ENCODE data around the gene ARHGEF2.

The ARHGEF2 gene

DNA sequence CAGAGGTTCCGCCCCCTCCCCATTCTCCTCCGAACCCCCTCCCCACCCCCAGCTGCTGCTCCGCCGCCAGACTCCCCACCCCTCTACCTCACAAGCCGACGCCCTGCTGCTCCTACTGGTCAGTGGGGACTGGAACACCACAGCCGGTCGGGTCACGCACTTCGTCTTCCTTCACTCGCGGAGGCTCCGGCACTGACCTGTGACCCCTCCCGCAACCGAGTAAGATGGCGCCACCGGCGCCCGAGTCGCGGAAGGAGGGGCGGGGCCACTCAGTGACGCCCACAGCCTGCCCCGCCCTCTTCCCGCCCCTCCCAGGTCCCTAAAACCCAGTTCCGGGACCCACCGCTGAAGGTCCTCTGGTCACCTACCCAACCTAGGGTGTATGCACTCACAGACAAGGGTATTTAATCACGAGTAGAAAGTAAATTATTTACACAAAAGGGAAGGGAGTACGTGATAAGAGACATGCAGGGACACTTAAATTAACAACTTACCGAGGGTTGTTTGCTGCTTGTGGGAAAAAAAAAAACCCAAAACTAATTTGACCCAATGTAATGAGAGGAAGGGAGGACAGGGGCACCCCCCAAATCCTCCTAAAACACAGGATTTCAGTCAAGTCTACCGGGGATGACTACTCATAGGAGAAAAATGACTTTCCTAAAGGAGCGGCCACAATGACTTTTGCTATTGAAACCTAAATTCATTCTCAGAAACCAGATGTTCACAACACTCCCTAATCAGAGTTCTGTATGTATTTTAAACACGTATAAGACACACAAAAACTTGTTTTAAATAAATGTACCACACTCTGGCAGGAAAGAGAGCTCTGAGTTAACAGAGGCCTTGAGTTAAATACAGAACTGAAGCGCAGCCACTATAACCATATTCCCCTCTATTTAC is 66.9 kb downstream of the ARHGEF2 start, which contains the start of gene RIT1:
RIT1 (minus strand) TSS at position 194 of the 900 bp plus-strand sequence. CDS start 588 bp downstream, outside the sequence.
- peak; percentile 84 for DNase-seq (ENCODE audit: low read depth)

DNA sequence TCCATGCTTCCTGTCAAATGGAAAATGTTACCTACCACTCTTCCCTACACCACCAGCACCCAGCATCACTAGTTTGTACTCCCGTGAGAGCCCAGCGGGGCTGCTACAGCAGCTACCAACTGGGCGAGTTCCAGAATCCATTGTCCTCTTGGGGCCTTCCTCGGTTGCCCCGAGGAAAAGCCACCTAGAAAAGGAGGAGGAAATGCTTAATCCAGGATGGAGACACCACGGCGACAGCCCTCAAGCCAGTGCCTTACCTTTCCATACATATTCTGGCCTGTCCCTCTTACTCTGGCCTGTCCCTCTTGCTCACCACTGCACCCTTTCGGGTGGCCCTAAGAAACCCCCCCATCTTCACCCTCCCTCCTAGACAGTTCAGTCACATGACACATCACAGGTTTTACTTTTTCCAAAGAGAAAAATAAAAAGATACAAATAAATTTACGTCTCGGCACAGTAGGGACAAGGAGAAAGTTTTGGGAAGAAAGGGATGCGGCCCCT is 67.7 kb downstream of the ARHGEF2 start:
- DNase-seq (ENCODE audit: low read depth): no peak

DNA sequence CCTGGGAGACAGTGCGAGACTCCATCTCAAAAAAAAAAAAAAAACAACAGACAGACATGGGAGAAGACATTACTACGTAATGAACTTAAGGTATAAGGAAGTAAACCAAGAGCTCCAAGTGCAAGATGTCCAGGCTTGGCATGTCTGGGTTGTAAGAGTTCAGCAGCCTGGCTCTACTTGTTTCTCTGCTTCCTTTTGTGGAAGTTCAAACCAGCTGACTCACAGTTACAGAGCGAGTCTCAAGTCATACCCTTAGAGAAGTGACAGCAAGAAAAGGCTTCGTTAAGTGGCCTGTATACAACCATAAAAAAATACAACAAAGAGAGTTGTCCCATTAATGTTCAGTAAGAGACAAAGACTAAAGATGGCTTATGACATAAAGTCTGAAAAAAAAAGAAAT is 68.5 kb downstream of the ARHGEF2 start:
- DNase-seq (ENCODE audit: low read depth): no peak

DNA sequence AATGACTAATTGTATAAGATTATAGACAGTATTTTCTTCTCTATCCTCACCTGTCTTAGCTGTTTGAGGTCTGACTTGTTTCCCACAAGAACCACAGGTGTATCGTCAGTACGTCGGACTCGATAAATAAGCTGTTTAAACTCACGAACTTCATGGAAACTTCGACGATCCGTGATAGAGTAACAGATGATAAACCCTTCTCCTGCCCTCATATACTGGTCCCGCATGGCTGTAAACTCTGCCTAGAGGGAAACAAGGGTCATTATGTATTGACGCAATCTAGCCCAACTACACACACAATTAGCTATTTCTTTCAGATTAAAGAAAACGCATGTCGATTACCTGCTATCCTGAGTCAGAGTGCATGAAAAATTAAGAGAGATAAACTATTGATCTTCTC is 74.1 kb downstream of the ARHGEF2 start:
- DNase-seq (ENCODE audit: low read depth): no peak

DNA sequence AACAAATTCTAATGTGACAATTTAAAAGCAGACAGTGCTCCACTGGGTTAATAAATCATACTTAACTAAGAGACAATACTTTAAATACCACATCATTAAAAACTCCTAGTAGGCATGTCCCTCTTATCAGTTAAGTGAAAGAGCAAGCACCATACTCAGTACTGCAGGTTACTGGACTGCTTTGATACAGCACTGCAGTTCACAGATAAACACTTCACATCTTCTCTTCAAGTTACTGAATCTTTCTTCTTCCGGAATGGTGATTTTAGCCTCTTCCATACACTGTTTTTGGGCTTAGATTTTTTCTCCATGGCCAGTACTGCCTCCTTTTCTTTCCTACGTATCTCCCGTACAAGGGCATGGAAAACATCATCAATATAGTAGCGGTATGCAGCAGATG is 78.2 kb downstream of the ARHGEF2 start:
- DNase-seq (ENCODE audit: low read depth): no peak

DNA sequence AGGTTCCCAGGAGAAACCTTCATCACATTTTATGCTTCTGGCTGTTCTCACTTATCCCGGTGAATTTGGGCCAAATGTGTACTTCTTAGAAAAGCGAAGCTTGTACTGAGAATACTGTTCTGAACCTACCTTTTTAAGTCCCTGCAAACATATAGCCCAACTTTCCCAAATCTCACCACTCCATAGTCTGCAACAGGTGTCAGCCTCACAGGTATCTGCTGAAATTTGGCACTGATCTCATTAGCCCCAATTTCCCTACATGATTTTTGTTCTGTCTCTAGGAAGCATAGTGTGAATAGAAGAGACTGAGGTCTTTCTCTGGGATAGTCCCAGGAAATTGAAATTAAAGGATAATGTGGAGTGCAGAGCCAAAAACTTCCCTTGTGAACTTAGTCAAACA is 78.7 kb downstream of the ARHGEF2 start:
- no peak for DNase-seq (ENCODE audit: low read depth)

DNA sequence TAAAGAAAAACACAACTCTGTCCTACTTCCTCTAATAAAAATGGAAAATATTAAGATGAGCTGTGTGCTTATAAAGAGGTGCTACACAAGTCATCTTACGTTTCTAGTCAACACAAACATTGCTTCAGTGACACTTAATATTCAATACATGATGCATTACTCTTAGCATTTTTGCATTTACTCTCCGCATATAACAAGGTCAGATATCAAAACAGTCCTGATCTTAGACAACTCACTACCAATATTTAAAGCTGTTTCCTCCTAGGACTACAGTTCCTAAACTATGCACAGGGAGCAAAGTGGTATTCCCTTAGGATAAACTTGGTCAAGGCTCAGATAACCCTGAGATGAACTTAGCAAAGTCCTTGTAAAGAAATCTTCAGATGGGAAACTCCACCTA is 79.5 kb downstream of the ARHGEF2 start:
- no peak for DNase-seq (ENCODE audit: low read depth)

DNA sequence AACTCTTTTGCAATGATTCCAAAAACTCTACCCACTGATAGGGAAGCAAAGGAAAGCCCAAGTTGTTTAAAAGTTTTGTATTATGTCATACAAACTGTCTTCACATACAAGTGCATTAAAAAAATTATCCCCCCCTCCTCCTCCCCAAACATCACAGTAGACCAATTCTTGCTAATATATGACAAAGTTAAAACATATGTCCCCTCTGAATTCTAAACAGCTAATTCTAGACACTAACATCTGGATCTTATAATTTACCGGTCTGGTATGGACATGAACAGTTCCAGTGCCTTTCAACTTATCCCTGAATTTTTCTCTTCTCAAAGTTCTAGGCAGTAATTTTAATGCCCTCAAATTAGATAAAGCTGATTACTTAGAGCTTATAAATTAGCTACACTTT is 80.6 kb downstream of the ARHGEF2 start:
- DNase-seq (ENCODE audit: low read depth): no peak
